Measurements from ENCODE around the gene UNC13A.
A peak's percentile ranks its signal among the peaks of the same experiment; 100 is the strongest.

- TF ChIP-seq, protein P1, sequence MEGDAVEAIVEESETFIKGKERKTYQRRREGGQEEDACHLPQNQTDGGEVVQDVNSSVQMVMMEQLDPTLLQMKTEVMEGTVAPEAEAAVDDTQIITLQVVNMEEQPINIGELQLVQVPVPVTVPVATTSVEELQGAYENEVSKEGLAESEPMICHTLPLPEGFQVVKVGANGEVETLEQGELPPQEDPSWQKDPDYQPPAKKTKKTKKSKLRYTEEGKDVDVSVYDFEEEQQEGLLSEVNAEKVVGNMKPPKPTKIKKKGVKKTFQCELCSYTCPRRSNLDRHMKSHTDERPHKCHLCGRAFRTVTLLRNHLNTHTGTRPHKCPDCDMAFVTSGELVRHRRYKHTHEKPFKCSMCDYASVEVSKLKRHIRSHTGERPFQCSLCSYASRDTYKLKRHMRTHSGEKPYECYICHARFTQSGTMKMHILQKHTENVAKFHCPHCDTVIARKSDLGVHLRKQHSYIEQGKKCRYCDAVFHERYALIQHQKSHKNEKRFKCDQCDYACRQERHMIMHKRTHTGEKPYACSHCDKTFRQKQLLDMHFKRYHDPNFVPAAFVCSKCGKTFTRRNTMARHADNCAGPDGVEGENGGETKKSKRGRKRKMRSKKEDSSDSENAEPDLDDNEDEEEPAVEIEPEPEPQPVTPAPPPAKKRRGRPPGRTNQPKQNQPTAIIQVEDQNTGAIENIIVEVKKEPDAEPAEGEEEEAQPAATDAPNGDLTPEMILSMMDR (IDR thresholded peaks at IDR 0.05; ENCODE audit: borderline replicate concordance, extremely low read depth, low read length, poor library complexity, severe bottlenecking): peak; percentile 99
- TF ChIP-seq EZH2 (IDR thresholded peaks at IDR 0.05; ENCODE audit: borderline replicate concordance, low read depth, low read length, severe bottlenecking): no peak
Observed at GRCh38 chr19:17703824-17704463, 15.8 kb upstream of the UNC13A start.
